ENCODE data around the gene LRP1B. TPM values are rescaled to one million over a fixed set of nuclear protein-coding genes. Genes with fewer than 3 reads are reported as not detected.
"Not testable (repeated sequence)": the region's sequence is repeated elsewhere in the genome, so short reads cannot be mapped to it uniquely, and the experiment has no call there.

LRP1B gene
- total RNA-seq, 1 donor from 2014 or later, result 0.20 TPM

DNA sequence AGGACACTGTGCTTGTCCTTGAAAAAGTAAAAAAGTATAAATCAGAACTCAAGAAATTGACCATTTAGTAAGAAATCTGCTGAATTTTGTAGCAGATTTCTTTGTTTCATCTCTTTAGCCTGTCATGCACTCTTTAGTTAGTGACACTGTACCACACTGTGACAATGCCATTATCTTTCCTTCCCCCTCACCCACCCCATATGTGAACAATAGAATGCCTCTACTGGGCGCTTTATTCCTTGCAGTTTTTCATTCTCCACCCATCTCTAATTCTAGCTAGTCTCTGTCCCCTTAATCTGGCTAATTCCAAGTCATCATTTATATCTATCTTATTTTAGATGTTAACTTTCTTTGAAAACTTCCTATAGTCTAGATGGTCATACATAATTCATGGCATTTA is 241.0 kb downstream of the LRP1B start:
- DNase-seq (ENCODE audit: low read depth, low spot score), result no peak

DNA sequence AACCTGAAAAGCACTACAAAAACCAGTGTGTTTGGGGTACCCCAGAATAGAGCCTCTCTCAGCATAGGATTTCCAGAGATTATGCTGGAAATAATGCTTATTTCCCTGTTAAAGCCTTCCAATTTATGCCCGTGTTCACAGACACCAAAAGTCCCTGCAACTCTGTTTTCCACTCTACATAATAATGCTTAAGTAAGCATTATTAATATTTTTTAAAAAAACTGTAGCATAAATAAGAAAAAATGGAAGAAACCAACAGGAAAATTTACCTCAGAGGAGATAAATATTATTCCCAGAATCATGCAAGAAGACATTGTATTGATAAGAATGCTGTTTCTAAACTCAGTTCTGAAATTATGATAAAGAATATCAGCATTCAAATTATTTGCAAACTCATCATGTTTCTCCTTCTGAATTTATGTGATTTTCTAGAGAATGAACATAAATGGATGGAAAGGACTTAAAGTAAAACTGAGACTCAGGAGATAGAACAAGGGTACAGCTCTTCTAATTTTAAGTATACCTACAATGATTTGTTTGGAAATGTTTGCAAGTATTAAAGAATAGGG is 241.7 kb downstream of the LRP1B start:
- DNase-seq (ENCODE audit: low read depth, low spot score), result no peak

DNA sequence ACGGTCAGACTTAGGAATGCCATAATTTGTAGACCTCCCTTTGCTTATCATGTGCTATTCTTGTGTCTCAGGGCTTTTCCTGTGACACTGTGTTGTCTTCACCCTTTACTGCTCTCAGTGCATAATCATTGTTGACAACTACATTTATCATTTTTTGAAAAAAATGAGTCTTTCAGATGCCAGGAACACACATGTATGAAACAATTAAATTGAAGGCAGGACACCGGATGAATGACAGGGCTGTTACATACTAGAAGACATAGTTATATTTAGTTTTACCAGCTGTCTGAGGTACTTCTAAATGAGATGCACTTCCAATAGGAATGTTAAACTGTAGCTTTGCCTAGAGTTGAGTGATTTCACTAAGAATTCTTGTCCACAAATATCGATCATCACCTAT is 243.5 kb downstream of the LRP1B start:
- DNase-seq (ENCODE audit: low read depth, low spot score), result no peak

DNA sequence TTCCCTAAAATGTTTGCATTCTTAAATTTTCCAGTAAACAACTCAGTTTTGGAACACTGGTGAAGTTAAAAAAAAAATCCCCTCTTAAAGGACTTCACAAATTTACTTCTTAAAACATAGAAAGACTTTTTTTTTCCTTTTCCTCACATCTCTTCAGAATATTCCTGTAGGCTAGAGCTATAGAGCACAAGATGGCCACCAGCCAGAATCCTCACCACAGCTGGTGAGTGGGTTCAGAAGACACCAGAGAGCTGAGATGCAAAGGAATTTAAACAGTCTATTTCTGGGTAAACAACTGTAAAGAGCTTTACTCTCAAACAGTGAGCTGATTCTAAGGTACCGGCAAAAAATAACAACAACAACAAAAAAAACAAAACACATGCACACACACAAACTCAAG is 252.8 kb downstream of the LRP1B start:
- no peak for DNase-seq (ENCODE audit: low read depth, low spot score)

DNA sequence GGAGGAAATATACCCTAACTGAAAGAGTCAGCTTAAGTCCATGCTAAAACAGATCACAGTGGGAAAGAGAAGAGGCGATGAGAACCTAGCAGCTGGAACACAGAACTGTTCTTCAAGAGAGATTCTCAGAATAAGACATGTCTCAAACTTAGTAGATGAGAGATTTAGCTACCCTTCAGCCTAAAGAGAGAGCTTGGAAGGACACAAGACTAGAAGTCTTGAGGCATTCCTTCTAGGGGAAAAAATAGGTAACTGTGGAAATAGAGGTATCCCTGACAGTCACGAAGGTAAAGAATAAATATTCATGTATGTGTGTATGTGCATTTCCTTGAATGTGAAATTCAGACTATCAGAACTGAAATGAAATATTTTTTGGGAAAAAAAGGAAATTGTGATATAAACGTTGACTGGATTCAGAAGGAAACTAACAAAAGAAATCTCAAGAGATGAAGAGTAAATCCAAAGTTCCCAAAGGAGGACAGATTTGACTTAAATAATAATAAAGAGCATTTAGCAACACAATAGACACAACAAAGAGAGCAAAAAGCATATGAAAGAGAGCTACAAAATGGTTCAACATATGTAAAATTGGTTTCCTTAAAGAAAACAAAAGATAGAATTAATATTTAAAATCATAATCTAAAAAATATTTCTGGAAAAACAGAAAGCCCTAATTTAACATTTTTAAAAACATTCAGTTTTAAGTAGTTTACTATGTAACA is 258.7 kb downstream of the LRP1B start:
- no peak for DNase-seq (ENCODE audit: low read depth, low spot score)

DNA sequence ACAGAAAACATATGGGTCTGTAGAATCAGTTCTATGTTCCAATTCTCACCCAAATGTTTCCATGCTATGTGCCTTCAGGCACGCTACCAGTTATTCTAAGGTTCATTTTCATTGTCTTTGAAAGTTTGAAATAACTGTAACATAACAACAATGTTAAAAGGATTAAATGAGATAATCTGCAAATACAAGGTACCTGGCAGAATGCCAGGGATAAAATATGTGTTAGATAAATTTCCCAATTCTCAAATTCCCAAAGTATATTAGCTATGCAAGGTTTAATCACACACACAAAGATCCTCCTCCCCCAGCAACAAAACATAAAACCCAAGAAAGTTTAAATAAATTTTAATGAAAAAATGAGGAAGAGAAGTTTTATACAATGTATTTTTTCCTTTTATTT is 261.2 kb downstream of the LRP1B start:
- no peak for DNase-seq (ENCODE audit: low read depth, low spot score)

DNA sequence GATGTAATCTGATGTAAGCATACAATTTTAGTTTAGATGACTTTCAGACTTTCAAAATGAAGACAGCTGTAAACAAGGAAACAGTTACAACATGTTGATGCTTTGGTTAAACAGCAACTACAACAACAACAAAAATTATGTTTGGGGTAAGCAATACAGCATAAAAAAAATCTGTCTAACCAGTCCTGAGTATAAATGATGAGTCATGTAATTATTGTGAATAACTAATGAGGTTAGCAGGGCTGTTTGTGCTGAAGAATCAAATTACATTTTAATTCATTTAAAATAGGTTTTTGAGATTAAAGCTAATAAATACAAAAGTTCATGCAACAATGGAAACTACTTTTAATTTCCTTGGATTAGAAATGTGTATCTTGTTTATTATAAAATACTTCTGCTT is 266.9 kb downstream of the LRP1B start:
- no peak for DNase-seq (ENCODE audit: low read depth, low spot score)

DNA sequence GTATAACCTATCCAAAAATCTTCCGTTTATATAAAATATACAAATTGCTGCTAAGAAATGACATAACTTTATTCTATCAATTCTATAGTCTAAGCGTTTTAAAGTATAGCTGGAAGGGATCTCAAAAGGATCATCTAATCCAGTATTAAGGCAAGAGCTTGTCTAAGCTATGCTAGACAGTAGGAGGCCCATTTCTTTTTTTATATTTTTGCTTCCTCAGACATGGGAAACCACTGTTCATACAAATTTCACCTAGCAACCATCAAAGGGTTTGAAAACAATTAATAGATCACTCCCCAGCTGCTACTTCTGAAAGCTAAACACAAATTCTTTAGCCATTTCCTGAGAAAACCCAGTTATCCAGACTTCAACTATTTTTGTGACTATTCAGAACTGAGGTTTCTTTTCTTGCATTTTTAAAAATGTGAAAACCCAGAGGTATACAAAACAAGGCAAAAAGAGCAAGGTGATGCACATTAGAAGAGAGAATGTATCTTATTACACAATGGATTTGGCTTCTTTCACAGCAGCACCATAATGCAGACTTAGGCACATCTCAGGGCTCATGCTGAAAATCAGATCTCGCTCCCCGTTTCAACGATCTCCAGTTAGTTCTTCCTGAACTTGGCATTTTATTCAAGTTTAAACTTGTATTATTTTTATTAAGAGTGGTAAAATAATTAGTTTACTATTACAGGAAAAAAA is 274.4 kb downstream of the LRP1B start:
- no peak for DNase-seq (ENCODE audit: low read depth, low spot score)

DNA sequence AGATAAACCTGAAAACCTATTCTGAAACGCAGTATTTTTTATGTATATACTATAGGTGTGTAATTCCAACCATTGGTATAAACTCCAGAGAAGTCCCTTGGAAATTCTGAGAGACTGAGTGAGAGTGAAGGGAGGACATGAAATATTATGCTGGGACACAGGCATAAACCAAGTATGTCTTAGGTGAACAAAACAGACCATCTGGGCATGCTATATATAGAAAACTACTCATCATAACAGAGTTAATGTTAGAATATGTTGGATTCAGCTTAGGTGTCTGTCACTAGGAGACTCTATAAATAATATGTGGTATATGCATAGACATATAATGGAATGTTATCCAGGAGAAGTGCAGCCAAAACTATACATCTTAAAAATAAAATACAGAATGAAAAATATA is 282.6 kb downstream of the LRP1B start:
- no peak for DNase-seq (ENCODE audit: low read depth, low spot score)

DNA sequence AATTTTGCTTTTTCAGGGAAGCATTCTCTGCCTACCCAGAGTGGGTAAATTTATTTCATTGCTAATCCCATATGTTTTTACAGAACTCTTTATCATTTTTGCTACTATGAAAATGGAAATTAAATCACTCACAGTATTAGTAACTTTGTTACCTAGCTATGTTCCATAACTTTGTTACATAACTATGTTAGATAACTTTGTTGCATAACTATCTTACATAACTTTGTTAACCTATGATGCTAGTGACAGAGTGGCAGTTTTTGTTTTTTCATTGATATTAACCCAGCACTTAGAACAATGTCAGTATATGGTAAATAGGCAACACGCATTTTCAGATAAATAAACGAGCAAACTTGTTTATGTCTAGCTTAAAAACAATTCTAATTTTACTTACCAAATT is 286.6 kb downstream of the LRP1B start:
- no peak for DNase-seq (ENCODE audit: low read depth, low spot score)

DNA sequence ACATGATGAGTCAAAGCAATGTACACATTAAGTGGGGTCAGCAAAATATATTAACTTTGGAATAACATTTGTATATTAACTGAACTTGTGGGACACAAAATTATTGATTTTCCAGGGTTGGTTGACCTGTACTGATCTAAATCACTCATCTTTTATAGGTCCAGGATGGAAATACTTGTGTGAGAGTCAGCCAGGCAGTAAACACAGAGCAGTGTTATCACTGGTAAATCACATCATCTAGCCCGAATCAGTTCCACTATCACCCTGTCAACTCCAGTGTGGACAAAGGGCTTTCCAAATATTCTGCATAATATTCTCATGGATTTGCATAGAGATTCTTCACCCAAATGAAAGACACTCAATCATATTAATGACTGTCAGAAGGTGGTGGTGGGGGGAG is 295.7 kb downstream of the LRP1B start:
- DNase-seq (ENCODE audit: low read depth, low spot score), result no peak

DNA sequence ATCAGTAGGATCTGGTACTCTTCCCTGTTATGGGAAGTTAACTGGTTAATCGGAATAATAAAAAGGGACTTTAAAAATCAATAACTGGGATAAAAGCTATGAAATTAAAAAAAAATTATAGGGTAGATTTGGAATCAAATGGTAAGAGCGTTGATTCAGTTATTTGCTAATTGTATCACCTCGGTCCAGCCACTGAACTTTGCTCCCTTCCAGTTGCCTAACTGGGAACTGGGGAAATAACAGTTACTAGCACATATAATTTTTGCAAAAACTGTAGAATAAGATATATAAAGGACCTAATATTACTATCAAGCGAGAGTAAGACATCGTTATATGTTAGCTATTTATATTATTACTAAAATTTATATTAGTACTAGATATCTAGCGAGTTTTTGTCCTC is 302.1 kb downstream of the LRP1B start:
- DNase-seq (ENCODE audit: low read depth, low spot score), result no peak

DNA sequence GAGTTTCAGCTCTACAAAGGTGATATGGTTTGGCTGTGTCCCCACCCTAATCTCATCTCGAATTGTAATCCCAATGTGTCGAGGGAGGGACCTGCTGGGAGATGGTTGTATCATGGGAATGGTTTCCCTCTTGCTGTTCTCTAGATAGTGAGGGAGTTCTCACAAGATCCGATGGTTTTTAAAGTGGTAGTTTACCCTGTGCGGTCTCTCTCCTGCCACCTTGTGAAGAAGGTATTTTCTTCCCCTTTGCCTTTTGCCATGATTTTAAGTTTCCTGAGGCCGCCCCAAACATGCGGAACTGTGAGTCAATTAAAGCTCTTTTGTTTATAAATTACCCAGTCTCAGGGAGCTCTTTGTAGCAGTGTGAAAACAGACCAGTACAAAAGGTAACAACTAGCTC is 306.0 kb downstream of the LRP1B start:
- DNase-seq (ENCODE audit: low read depth, low spot score), result no peak

DNA sequence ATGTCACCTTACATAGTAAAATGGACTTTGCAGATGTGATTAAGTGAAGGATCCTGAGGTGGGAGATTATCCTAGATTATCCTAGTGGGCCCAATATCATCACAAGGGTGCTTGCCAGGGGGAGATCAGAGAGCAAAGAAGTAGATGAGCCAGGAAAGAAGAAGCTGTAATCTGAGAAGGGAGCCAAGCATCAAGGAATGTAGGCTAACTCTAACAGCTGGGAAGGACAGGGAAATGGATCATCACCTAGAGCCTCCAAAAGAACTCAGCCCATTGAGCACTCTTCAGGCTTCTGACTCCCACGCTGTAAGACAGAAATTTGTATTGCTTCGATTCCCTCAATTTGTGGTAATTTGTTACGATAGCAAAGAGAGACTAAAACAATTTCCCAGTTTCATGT is 309.9 kb downstream of the LRP1B start:
- DNase-seq (ENCODE audit: low read depth, low spot score), result no peak

DNA sequence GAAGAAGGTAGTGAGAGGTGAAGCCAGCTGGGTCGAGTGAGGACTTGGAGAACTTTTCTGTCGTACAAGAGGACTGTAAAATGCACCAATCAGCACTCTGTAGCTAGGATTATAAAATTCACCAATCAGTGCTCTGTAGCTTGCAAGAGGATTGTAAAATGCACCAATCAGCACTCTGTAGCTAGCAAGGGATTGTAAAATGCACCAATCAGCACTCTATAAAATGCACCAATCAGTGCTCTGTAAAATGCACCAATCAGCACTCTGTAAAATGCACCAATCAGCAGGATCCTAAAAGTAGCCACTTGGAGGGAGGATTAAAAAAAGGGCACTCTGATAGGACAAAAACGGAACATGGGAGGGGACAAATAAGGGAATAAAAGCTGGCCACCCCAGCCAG is 315.5 kb downstream of the LRP1B start:
- not testable (repeated sequence) for DNase-seq (ENCODE audit: low read depth, low spot score)

DNA sequence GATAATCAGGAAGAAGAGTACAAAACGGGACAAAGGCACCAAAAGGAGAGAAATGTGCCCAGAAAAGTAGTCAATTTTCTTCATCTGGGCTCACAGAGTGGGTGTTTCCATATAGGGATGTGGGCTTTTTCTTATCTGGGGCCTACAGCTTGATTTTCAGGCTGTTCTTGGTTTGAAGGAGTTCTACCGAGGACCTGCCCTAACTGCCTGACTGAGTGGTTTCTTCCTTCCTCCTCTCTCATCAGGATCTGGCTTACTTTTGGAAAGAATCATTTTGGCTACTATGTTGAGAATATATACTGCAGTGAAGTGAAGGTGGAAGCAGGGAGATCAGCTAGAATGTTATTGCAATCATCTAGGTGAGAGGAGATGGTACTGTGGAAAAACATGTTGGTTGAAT is 316.7 kb downstream of the LRP1B start:
- no peak for DNase-seq (ENCODE audit: low read depth, low spot score)

DNA sequence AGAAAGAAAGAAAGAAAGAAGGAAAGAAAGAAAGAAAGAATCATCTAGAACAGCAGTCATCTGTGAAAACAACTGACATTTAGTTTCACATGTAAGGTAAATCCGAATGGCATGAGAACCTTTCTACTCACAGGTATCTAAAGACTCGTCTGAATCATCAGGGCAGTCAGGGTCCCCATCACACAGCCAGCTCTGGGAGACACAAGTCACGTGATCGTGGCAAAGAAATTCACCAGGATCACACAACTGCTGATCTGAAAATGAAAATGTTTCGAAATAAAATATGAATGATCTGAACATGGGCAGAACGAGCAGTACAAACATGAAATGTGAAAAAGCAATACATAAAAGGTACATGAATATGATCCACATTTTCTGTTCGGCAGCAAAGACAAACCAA is 320.7 kb downstream of the LRP1B start:
- no peak for DNase-seq (ENCODE audit: low read depth, low spot score)

DNA sequence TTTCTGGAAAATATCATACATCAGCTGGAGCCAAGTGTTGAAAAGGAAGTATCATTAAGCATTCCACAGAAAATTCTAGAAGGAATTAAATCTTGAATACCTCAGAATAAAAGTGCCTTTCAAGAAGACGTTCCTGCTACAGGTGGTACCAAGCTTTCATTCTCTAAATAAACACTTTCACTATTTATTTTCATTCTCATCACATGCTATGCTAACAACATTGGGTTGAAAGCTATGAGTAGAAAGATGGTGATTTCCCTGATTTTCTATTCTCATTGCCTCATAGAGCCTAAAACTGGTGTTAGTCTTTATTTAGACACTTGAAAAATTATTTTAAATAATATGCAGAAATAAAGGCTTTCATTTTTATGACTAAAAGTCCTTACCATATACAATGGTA is 324.7 kb downstream of the LRP1B start:
- no peak for DNase-seq (ENCODE audit: low read depth, low spot score)

DNA sequence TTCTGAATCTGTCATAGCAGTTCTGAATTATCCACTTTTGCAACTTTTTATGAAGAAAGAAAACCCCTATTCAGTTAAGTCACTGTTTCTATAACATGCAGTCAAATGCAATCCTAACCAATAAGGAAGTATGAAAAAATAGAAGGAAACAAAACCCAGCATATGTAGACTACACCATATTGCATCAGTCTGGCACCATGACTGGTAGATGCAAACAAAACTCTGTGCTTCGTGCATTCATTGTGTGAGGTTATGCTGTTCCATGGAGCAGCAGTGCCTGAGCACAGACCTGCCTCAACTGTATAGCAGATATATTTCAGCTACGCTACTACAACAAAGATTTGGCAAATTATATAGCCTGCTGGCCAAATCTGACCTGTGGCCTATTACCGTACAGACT is 325.5 kb downstream of the LRP1B start:
- DNase-seq (ENCODE audit: low read depth, low spot score), result no peak

DNA sequence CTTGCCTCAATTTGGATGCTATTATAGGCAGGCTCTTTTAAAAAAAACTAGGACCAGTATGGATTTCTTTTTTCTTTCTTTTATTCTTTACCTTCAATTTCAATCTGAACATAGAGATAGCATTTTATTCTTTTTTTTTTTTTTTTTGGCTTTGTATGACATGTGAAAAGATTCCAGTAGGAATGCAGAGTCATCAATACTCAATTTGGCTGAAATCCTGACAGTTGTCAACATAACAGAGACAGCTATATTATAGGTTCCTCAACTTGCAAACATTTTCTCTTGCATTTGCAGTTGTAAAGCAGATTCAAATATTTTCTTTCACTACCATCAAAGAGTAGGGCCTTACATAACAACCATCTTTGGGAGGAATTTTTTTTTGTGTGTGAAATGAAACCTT is 334.4 kb downstream of the LRP1B start:
- no peak for DNase-seq (ENCODE audit: low read depth, low spot score)

DNA sequence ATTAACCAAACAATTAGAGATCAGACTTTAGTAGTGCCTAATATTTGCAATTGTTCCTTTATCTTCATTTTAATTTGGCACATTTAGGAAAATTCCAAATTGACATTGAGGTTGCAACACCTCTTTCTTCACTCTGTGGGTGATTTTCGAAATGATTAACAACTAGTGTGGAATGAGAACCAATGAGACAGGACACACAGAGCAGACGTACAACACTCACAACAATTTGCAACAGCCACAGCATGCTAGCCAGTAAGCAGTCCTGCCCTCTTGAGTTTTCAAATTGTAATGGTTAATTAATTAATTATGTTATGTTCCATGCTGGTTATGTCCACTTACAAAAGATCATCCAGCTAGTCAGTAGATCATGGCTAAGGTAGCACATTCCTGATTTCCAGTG is 339.3 kb downstream of the LRP1B start:
- no peak for DNase-seq (ENCODE audit: low read depth, low spot score)

DNA sequence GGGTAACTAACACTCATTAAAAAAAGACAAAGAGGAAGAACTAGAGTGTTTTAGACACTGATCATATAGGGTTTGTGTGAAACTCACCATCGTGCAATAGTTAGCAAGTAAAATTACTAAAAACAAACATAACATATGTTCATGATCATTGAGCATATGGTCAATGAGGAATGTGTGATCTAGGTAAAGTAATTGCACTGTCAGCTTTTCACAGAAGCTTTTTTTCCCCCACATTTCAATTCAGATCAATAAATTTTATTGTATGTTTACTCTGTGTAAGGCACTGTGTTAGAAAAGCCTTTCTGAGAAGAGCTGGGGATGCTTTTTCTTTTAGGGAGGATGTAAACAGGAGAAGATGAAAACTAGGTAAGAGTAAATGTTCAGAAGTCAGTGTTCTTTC is 348.2 kb downstream of the LRP1B start:
- no peak for DNase-seq (ENCODE audit: low read depth, low spot score)

DNA sequence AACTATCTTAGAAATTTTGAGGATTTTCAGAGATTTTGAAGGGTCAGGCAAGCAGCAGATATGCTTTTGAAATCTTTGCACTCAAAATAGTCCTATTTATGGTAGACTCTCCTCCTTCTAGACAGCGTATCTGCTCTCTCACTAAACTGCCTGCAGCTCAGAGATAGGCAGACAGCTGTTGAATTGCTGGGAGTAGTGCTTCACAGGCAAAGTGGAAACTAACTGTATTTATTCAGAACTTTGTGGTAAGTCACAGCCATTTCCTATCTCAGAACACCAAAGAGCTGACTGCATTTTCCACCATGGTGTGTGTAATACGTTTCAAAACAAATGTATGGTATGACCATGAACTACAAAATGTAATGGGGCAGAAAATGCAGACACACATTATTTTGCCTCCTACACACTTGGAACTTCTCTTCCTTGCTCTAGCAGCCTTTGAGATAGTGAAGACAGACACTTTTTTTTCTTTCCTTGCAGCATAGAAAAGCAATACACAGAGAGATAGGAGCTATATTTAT is 352.4 kb downstream of the LRP1B start:
- DNase-seq (ENCODE audit: low read depth, low spot score), result no peak
